Stimulated activated CD4-positive, alpha-beta T cell treated with anti-CD3 and anti-CD28 coated beads, Interleukin-2, amount 100 ng/mL, for 4 hours (primary cell): ENCODE measurements around the gene EPN1.

ENCODE experiments used
- DNase-seq: peaks from one replicate; pipeline ENCODE4 v3.0.0-alpha.2; 2020; ENCODE audit warnings: low read depth

EPN1 gene

DNA sequence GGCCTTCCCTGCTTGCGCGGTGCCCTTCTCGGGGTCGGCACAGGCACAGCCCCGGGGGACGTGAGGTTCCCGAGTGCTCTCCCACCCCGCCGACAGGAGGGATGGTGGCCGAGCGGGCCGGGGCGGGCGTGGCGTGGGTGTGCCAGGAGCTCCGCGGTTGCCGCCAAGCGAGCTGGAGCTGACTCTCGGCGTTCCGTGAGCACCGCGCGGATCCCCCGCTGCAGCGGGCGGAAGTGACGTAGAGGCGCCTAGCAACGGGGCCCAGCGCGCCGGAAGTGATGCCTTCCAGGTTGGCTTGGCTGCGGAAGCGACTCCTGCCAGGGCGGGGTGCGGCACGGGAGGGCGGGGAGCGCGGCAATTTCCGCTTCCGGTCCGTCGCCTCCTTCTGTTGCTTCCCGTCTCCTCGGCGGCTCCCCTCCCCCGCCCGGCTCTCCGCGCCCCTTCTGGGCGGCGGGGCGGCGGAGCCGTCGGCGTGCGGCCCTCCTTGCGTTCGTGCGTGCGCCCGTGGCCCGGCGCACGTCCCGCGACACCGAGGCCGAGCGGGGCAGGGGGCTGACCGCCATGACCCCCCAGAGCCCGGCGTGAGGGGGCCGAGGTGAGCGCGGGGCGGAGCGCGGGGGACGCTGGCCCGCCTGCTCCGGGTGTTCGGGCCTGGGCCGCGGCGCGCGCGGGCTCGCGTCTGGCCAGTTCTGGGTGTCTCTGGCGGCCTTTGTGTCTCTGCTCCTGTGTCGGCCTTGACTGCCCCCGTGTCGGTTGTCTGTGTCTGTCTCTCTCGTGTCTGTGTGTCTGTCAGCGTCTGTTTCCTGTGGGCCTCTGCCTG, at the start of gene EPN1:
EPN1 (plus strand) TSS at position 386 of the 820 bp plus-strand sequence. CDS start 3,402 bp downstream, outside the sequence.
- peak; percentile 97 for DNase-seq

DNA sequence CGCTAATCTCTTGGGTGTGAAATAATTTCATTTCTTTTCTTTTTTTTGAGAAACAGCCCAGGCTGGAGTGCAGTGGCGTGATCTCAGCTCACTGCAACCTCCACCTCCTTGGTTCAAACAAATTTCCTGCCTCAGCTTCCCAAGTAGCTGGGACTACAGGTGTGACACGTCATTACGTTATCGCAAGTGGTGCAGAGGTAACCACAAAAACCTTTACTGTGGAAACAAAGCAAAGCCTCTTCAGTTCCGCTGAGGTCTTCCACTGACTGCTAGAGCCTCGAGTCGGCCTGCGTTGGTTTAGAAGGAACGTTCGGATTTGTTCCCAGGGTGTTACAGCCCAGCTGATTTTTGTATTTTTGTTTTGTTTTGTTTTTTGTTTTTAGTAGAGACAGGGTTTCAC, 48.7 kb upstream of the EPN1 start:
- DNase-seq: peak; percentile 53

DNA sequence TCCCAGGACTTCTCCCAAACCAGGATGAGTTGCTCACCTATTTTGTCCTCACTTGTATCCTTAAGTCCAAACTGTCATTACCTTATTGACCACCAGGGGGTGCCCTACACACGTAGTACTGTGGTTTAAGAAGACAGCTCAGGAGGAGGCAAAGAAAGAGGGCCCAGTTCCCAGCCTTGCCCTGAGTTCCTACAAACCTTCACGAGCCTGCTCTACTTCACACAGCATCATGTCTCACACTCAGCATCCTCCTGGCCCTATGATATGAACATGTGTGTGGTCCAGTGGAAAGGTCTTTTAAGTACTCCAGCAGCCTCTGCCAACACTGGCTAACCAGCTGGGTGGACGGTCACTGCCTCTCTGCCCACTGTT, 42.6 kb upstream of the EPN1 start:
- DNase-seq: peak; percentile 86

DNA sequence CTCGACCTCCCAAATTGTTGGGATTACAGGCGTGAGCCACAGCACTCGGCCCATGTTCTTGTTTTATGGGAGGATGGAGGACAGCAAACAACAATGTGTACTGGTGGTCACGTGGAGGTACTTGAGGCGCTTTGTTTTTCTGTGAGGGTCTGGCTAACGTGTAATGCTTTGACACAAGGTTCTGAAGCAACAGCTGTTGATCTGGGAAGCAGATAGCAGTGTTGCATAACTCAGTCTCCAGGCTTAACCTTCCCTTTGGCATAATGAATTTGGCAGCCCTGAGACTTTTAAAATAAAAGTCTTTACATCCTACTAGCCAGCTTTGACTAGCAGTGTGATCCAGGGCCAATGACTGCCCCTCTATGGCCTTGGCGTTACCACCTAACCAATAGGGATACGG, 41.2 kb upstream of the EPN1 start:
- no peak for DNase-seq

DNA sequence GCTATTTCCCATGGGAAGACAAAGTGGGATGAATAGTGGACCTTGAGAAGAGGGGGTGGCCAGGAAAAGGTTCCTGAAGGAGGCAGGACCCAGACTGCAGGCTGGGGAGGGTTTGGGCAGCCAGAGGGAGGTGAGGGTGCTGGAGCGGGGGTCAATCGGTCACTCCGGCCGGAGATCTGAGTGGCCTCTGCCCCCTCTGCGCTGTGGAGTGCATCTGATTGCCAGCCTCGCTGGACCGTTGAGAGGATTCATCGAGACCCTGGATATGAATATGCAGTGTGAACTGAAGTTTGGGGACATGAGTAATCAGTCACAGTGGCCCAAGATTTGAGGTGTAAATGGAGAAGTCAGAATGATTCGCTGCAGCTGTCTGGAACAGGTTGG, 39.7 kb upstream of the EPN1 start:
- DNase-seq: no peak

DNA sequence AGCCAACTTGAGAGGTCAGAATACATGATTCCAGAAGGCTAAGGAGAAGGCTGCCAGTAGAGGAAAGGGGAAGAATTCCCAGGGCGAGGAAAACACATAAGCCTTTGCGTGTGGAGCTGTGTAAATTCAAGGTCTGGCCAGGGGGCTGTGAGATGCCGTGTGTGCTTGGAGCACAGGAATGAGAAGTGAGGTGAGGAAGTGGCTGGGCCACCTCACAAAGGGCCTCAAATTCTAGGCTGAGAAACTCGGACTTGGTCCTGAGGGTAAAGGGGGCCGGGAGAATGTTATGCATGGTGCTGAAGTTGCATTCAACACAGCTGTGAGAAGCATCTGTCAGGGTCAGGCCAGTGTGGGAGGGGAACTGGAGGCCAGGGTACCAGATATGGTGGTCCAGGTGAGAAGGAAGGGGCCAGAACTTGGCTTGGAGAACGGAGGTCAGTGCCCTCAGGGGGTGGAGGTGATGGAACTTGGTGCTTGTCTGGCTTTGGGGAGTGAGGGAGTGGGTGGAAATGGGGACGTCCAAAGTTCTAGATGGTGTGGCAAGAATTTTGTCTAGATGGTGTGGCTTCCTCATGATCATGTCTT, 39.1 kb upstream of the EPN1 start:
- no peak for DNase-seq

DNA sequence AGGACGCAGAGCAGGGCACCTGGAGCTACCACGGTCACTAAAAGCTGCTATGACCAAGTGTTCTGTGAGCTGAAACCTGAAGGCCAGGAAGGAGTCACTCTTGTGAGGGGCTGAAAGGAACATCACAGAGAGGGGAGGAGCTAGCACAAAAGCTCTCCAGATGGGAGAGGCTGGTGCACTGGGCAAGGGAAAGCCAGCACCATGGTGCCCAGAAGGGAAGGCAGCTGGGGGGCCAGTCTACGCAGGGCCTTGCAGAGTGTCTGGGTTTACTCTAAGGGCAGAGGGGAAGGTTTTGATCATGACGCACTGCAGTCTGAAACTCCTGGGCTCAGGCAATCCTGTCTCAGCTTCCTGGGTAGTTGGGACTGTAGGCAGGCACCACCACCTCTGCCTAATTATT, 38.3 kb upstream of the EPN1 start:
- DNase-seq: no peak

DNA sequence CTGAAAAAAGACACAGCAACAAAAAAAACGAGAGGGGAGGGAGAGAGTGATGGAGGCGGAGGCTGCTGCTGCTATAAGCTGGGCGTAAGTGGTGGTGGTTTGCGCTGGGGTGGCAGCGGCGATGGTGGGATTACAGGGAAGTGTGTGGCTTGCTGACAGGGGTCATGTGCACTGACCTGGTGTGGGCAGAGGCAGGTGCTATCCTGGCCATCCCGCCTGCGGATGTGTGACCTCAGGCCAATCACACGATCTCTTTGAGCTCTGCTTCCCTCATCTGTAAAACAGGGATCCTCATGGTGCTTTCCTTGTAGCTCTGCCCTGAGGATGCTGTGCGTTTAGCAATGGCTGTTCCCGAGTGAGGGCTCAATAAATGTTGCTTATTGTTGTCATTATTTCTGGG, 37.5 kb upstream of the EPN1 start:
- no peak for DNase-seq

DNA sequence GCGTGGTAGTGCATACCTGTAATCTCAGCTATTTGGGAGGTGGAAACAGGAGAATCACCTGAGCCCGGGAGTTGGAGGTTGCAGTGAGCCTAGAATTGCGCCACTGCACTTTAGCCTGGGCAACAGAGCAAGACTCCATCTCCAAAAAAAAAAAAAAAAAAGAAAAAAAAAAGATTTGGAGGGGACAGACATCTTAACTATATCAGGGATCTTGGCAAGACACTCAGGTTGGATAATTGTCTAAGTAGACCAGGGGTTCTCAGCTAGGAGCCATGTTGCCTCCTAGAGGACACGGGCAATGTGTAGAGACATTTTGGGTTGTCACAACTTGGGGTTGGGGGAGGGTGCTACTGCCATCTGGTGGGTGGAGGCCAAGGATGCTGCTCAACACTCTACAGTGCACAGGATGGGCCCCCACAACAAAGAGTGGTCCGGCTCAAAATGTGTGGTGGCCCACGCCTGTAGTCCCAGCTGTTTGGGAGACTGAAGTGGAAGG, 36.1 kb upstream of the EPN1 start:
- DNase-seq: peak; percentile 36

DNA sequence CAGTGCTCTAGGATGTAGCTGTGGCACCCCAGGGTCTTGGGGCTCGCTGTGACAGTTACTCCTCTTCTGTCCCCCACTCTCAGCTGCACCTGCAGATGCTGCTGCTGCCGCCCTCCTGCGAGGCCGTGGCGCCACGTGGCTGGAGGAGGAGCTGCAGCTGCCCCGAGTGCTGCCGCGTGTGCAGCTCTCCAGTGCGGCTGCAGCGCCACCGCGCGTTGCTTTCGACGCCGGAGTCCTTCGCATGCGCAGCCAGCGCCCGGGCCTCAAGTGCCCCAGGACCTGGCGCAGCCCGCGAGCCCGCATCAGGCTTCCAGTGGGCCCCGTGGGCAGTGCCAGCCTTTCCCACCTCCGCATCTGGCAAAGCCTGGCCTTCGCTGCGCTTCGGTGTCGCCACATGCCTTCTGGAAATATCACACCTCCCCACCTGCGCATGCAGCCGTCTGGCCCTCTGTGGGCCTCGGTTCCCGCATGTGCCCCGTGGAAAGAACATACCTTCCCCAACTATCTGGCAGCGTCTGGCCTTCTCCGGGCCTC, 34.9 kb upstream of the EPN1 start:
- peak; percentile 69 for DNase-seq

DNA sequence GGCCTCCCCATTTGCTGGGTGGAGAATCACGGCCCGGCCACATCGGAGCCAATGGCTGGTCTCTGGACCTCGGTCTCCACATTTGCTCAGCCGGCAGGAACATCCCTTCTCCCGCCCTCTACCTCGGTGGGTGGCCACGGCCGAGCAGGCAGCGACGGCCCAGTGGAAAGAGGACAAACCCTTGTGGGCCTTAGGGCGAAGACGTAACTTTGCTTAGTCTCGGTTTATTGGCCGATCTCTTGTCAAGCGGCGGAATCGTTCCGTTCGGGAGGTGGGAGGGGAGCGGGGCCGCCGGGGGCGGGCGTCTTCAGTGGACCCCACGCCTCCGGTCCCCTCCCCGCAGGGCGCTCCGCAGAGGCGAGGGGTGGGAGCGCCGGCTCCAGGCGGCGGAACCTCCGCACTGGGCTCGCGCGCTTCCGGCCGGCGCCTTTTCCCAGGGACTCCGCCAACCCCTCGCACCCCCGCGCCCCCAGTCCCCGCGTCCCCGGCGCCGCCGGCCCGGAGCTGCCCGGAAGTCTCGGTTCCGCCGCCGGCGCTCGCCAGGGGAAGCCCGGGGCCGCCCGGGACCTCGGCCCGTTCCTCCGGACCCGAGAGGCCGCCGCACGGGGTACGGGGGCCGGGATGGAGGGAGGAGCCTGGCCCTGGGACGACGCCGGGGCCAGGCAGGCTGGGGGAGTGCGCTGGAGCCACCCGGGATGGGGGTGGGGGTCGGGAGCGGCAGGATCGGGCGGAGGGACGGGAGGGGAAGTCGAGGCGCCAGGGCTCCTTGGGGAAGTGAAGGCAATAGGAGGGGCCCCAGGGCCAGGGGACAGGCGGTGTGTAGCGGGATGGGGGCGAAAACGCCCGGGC, 34.2 kb upstream of the EPN1 start, which contains the start of gene ZNF580:
ZNF580 (plus strand) TSS at position 426 of the 849 bp plus-strand sequence. CDS start 1,507 bp downstream, outside the sequence.
- peak; percentile 56 for DNase-seq

DNA sequence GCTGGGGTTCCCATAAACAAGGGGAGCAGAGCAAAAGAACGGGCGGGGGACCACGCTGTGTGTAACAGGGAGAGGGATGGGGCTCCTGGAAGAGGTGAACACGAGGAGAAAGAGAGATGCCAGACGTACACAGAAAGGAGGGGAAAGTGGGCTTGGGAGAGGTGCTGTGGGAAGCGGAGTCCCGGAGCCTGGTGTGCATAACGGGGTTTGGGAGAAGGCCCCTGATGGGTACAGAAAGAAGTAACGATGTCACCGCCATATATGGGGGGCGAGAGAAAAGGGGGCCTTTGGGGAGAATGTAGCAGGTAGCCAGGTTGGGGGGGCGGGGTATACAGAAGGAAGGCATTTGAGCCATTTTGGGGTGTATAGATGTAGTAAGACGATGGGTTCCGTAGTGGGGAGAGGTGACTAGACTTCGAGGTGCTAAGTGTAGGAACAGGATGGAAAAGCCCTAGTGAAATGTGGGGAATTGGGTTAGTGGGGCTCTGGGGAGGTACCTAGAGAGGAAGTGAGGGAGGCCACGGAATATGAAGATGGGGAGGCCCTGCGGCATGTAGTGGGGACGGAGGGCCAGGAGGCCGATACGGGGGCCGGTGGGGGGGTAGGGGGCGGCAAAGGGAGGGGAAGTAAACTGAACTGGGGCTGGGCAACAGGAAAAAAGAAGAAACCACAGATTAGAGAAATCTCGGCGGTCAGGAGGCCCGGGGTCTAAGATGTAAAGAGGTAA, 33.4 kb upstream of the EPN1 start:
- DNase-seq: no peak

DNA sequence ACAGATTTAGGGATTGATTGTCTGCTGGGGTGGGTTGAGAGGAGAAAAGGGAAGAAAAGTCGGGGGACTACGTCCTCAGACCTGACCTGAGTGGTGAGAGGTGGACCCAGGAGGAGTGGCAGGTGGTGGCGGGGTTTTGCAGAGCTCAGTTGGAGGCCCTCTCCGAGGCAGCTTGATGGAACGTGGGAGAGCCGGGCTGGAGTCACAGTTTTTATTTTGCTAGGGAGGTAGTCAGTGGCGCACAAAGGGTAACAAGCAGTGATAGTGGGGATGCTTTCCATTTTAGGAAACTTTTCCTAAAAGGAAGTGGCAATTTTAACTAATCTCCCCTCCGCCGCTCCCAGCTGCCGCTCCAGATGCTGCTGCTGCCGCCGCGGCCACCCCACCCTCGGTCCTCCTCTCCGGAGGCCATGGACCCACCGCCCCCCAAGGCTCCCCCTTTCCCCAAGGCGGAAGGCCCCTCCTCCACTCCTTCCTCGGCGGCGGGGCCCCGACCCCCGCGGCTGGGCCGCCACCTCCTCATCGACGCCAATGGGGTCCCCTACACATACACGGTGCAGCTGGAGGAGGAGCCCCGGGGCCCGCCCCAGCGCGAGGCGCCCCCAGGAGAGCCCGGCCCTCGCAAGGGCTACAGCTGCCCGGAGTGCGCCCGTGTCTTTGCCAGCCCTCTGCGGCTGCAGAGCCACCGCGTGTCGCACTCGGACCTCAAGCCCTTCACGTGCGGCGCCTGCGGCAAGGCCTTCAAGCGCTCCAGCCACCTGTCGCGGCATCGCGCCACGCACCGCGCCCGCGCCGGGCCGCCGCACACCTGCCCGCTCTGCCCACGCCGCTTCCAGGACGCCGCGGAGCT, 32.6 kb upstream of the EPN1 start:
- no peak for DNase-seq

DNA sequence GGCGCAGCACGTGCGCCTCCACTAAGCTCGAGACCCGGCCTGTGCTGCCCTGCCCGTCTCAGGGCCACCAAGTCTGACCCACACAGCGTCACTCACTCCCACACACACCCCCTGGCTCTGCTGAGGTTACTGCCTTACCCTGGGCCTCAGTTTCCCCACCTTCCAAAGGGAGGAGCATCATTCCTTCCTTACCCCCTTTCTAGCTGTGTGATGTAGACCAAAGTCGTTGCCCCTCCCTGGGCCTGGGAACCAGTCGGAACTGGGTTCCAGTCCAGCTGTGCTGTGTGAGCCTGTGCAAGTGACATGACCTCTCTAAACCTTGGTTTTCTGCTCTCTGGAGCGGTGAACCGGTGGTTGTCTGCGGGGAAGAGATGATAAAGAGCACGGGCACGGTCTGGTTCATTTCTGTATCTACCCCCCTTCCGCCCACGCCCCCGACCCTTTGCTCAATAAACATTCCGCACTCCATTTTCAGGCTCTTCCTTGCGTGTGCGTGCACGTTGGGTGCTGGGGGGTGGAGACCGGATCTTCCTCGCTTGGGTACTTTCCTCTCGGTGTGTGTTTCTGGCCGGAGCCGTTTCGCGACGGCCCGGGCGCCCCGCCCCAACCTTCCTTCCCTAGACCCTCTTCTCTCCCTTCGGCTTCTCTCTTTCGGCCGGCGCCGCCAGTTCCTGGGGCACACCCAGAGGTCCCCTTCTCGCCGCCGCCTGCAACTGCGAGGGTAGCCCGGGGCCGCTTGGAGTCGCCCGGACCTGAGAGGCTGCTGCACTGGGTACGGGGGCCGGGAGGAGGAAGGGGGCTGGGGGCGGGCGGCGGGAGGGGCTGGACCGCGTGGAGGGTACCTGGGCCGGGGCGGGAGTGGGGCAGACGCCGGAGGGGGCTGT, 31.8 kb upstream of the EPN1 start, which contains the start of gene ZNF581:
ZNF581 (plus strand) TSS at position 647 of the 884 bp plus-strand sequence. CDS start 923 bp downstream, outside the sequence.
- peak; percentile 69 for DNase-seq

DNA sequence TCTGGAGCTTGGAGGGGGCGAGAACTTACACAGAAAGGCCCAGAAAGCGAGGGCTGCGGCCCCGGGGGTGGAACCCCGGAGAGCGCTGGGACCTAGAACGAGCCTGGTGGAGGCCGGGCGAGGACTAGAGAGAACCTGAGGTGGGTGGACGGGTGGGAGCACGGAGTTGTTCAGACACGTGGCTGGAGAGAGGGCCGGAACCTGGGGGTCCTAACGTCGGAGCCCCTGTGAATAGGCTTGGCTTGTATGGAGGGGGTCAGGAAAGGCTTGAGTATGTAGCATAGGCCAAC, 31.2 kb upstream of the EPN1 start:
- DNase-seq: no peak

DNA sequence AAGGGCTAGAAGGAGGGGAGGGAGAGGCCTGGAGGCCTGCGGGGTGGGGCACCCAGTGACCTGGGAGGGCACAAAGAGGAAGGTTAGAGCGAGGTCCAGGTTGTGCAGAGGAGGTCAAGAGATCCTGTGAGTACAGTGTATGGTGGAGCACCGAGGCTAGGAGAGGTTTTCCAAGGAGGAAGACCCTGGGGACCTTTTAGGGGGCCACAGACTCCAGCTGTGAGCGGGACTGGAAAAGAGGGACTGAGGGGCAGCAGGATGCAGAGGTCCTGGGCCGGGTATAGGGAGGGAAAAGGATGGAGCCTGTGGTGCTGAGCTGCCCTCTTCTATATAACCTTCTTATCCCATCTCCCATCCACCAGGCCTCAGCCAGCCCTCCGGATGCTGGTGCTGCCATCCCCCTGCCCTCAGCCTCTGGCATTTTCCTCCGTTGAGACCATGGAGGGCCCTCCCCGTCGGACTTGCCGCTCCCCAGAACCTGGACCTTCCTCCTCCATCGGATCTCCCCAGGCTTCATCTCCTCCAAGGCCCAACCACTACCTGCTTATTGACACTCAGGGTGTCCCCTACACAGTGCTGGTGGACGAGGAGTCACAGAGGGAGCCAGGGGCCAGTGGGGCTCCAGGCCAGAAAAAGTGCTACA, 30.7 kb upstream of the EPN1 start:
- DNase-seq: no peak

DNA sequence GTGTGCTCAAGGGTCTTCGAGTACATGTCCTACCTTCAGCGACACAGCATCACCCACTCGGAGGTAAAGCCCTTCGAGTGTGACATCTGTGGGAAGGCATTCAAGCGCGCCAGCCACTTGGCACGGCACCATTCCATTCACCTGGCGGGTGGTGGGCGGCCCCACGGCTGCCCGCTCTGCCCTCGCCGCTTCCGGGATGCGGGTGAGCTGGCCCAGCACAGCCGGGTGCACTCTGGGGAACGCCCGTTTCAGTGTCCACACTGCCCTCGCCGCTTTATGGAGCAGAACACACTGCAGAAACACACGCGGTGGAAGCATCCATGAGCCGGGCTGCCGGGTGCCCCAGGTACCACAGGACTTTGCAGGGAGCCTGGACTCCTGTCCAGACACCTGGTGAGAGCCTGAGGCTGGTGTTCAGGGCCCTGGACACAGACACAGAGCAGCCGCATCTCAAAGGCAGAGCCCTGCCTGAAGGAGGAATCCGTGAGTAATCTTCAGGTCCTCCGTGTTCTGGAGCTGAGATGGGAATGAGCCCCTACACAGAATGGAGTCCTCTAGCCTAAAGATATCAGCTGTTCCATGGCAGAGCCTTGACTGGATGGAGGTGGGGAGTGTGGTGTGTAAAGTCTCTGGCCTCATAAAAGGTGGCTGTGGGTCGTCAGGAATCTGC, 30.0 kb upstream of the EPN1 start:
- DNase-seq: no peak

DNA sequence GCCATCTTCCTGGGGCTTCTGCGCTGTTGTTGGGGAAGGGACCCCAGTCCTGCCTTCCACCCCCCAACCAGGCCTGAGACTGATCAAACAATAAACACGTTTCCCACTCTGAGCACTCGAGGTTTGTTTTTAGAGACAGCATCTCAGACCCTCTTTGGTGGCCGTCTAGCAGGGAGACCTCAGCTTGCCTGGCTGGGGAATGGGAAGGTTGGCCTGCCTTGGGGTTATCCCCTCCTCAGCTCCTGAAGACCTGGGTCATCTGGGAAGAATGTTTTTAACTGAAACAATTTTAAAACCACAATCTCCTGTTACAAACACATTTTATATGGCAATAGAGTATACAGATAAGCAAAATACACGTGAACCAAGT, 29.5 kb upstream of the EPN1 start:
- no peak for DNase-seq
